ENCODE measurements around the gene CLK3. TPM values are rescaled to one million over a fixed set of nuclear protein-coding genes. Genes with fewer than 3 reads are reported as not detected.

Gene CLK3
- total and polyA plus RNA-seq, 2 of the 13 experiments (the other 11 are each of a cell fraction or from before 2014, with no cell fraction given), result 41.5 to 82.0 TPM

DNA sequence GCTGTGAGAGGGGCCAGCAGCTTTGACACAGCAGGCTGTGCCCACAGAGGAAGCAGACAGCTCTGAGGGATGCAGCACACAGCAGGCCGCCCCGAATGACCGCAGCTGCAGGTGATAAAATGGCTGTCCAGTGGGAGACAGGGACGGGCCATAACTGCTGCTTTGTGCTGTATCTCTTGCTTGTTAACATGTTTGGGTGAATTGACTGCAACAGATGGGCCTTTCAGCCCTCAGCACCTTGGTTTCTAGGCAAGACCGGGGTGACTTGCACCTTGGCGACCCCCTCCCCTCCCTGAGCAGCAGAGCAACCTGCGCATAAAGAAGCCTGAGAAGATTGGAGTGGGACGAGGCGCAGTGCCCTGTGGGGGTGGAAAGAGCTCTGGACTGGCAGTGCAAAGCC lies 36.6 kb upstream of the CLK3 start (continued):
- TF ChIP-seq ZZZ3 (CRISPR knock-in tag; IDR thresholded peaks at IDR 0.05; ENCODE audit: borderline replicate concordance) (no peak), GFI1 (CRISPR knock-in tag; IDR thresholded peaks at IDR 0.05; ENCODE audit: borderline replicate concordance) (no peak), FOXK2 (IDR thresholded peaks at IDR 0.05) (no peak)

DNA sequence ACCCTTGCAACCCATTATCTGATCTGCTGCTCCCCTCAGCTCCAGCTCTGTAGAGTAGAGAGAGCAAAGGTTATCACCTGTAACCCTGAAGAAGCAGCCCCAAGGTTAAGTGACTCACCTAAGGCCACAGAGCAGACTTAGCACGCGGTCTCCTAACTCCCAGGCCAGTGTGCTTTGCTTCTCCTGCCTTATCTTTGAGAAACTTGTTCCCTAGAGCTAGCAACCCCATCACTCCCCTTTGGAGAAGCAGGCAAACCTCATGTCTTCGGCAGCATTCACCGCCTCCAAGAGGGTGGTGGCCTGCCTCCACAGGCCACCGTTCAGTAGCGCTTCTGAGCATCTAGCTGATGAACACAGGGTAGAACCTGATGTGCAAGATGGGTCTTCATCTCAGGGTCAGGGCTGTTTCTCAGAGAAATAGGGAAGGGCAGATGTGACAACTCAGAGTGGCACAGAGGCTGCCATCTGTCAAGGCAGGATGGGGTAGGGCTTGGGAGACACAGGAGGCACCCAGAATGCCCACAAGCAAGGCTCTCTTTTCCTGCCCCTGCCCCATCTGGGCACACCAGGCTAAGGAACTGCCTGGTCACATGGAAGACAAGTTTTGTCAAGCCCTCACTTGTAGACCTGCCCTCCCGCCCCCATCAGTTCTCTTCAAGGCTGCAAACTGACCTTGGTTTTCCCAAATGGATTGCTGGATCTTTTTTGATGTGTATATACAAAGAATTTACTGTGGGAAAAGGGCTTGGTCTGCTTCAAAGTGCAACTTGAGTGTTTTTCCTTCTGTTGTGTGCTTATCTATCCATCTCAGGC lies 34.9 kb upstream of the CLK3 start:
- FAIRE-seq, result no peak
- no peak for ATAC-seq
- H3K9me3 ChIP-seq (ENCODE audit: low read length), result no peaks in the 10 kb centered on the region
- H3K9ac ChIP-seq (ENCODE audit: insufficient read depth, low read depth, low read length), result no peak overlapping the region
- in situ Hi-C loops (cut with HindIII; ENCODE audit: extremely low pct_ligation_motif_present, low pct_unique_long_range_greater_than_20kb) (no loop called here), intact Hi-C loops (cut with micrococcal nuclease; ENCODE audit: unreplicated experiment) (no loop called here)
- ChIA-PET POLR2A (no interaction called here), CTCF (ENCODE audit: low intra/inter-chr PET ratio, low total read pairs) (no interaction called here)
- H3K4me2 ChIP-seq (ENCODE audit: low read depth, low read length), result no peak overlapping the region
- no peaks in the 10 kb centered on the region for H3K27me3 ChIP-seq (ENCODE audit: control insufficient read depth in 1 of 2, insufficient read depth in 2 of 2, low read length in 2 of 2)
- H3K79me2 ChIP-seq (ENCODE audit: insufficient read depth, low read length), result no peaks in the 10 kb centered on the region
- H4K20me1 ChIP-seq (ENCODE audit: insufficient read depth, low read length), result no peaks in the 10 kb centered on the region
- no peaks in the 10 kb centered on the region for H3K4me1 ChIP-seq (ENCODE audit: insufficient read depth, low read length)
- no peak overlapping the region for H3K27ac ChIP-seq (ENCODE audit: extremely low read length, insufficient read depth, low read length)
- H2AFZ ChIP-seq (ENCODE audit: low read length), result no peak overlapping the region
- TF ChIP-seq HOXA9 (CRISPR knock-in tag; IDR thresholded peaks at IDR 0.05; ENCODE audit: borderline replicate concordance), result no peak
- TF ChIP-seq ZNF350 (CRISPR knock-in tag; IDR thresholded peaks at IDR 0.05; ENCODE audit: borderline replicate concordance, low read depth), result no peak
- TF ChIP-seq KDM1A (CRISPR knock-in tag; IDR thresholded peaks at IDR 0.05), result no peak
- TF ChIP-seq ZSCAN30 (CRISPR knock-in tag; IDR thresholded peaks at IDR 0.05), result no peak
- TF ChIP-seq, protein P1, sequence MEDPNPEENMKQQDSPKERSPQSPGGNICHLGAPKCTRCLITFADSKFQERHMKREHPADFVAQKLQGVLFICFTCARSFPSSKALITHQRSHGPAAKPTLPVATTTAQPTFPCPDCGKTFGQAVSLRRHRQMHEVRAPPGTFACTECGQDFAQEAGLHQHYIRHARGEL (CRISPR knock-in tag; IDR thresholded peaks at IDR 0.05), result no peak
- no peak for TF ChIP-seq KMT2B (CRISPR knock-in tag; IDR thresholded peaks at IDR 0.05)
- TF ChIP-seq, protein P2, sequence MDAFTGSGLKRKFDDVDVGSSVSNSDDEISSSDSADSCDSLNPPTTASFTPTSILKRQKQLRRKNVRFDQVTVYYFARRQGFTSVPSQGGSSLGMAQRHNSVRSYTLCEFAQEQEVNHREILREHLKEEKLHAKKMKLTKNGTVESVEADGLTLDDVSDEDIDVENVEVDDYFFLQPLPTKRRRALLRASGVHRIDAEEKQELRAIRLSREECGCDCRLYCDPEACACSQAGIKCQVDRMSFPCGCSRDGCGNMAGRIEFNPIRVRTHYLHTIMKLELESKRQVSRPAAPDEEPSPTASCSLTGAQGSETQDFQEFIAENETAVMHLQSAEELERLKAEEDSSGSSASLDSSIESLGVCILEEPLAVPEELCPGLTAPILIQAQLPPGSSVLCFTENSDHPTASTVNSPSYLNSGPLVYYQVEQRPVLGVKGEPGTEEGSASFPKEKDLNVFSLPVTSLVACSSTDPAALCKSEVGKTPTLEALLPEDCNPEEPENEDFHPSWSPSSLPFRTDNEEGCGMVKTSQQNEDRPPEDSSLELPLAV (CRISPR knock-in tag; conservative IDR thresholded peaks at IDR 0.05; ENCODE audit: low read depth), result no peak
- TF ChIP-seq ZNF775 (CRISPR knock-in tag; IDR thresholded peaks at IDR 0.05; ENCODE audit: borderline replicate concordance), result no peak
- TF ChIP-seq ZMYM2 (CRISPR knock-in tag; IDR thresholded peaks at IDR 0.05), result no peak
- no peak for TF ChIP-seq ZNF333 (CRISPR knock-in tag; IDR thresholded peaks at IDR 0.05; ENCODE audit: borderline replicate concordance)
- 96% methylated on average over 7 of the region's 7 CpGs for WGBS (ENCODE audit: low lambda C conversion rate)
- H3K36me3 ChIP-seq (replicated peaks in 1 of 2; ENCODE audit: control insufficient read depth in 1 of 2, insufficient read depth in 2 of 2, low read length in 2 of 2), result peaks cover 7 to 21% of the 10 kb centered on the region in 2 experiments; a peak in 4 of 5 replicates
- no TSS peak for BruUV-seq (replicated peaks)
- no peak for DNase-seq (ENCODE audit: low spot score)
- H3K4me3 ChIP-seq (replicated peaks in 1 of 3; ENCODE audit: insufficient read depth in 1 of 3, low read depth in 2 of 3, low read length in 3 of 3), result no peak overlapping the region
